Activated naive CD4-positive, alpha-beta T cell treated with anti-CD3 and anti-CD28 coated beads, Interleukin-2, amount 50 U/mL, for 72 hours (primary cell): Measurements from ENCODE around the gene ABTB2. TPM values are rescaled to one million over a fixed set of nuclear protein-coding genes. Genes with fewer than 3 reads are reported as not detected.

Source experiments
- ATAC-seq, 2 donors: fragments of 150-1000 bp; cut with Tn5 transposase; 2 replicates each; pipeline ENCODE4 v1.10.0; 2021; ENCODE audit warnings: mild to moderate bottlenecking in 2 of 2, moderate library complexity in 2 of 2
- DNase-seq, 2 donors: peaks; one replicate each; pipeline ENCODE4 v3.0.0; 2021 to 2022; ENCODE audit warnings: low spot score in 2 of 2
- H3K27ac Mint-ChIP-seq, 2 donors: one replicate each; pipeline ENCODE4 v1.8.0; 2022; ENCODE audit warnings: mild to moderate bottlenecking in 2 of 2, mixed read lengths in 2 of 2
- H3K36me3 Mint-ChIP-seq, 2 donors: one replicate each; pipeline ENCODE4 v1.8.0; 2022; ENCODE audit warnings: mixed read lengths in 2 of 2
- H3K9me3 Mint-ChIP-seq, 2 donors: one replicate each; pipeline ENCODE4 v1.8.0; 2022; ENCODE audit warnings: mixed read lengths in 2 of 2
- total RNA-seq, 2 donors: library from RNA; stranded (reverse); gene quantifications; one replicate each; pipeline ENCODE4 v1.2.3, GENCODE V29; 2022

ABTB2 gene
- total RNA-seq, 2 donors from 2014 or later = 0.16 to 0.27 TPM

GRCh38 chr11:34161361-34161760 is 196.4 kb downstream of the ABTB2 start:
- Mint-ChIP-seq H3K9me3 (no peaks in the 10 kb centered on the region), H3K27ac (no peak overlapping the region), H3K36me3 (no peaks in the 10 kb centered on the region)
- no peak for DNase-seq
- peak in 1 of 2 donors; percentile 14 for ATAC-seq

DNA sequence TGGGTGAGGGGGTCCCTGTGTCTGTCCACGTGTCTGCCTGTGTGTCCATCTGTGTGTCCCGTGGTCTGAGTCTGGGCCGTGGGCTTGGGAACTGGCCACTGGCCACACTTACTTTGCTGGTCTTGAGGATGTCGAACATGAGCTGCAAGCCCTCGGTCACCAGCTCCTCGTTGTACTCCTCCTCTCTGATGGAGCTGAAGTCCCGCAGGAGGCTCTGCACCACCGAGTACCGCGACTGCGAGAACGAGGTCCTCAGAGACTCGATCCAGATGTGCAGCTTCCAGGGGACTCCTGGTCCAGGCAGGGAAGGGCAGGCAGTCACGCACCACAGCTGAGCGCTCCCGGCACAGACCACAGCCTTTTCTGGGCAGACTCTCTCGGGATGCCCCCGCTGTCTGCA is 197.0 kb downstream of the ABTB2 start:
- Mint-ChIP-seq H3K9me3 (no peaks in the 10 kb centered on the region), H3K27ac (no peak overlapping the region), H3K36me3 (no peaks in the 10 kb centered on the region)
- ATAC-seq (no peak), DNase-seq (no peak)

DNA sequence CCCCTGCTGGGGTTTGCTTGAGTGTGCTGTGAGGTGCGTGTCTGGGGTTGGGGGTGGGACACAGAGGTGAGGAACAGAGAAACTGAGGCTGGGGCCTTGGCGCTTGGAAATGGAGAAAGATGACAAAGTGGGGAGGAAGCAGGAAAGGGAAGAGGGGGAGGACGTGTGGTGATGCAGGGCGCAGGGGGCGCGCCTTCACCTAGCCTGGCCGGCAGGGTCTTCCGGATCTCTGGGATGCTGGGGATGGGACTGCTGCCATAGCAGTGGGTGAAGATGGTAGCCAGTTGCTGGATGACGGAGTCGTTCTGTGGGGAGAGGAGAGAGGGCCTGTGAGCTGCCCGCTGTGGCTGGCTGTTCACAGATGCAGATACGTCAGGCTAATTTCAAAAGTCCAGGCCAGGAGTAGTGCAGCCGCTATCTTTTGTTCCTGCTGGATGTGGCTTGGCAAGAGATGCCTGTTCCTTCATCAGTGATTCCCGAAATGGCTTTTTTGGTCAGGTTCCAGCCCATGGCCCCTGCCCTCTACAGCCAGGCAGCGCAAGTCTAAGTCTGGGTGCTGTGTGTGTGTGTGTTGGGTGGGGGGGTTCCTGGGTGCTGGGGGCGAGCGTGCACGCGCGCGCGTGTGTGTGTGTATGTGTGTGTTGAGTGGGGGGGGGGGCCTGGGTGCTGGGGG is 197.6 kb downstream of the ABTB2 start:
- peak overlapping the region in 1 of 2 donors; percentile 24 for H3K27ac Mint-ChIP-seq

DNA sequence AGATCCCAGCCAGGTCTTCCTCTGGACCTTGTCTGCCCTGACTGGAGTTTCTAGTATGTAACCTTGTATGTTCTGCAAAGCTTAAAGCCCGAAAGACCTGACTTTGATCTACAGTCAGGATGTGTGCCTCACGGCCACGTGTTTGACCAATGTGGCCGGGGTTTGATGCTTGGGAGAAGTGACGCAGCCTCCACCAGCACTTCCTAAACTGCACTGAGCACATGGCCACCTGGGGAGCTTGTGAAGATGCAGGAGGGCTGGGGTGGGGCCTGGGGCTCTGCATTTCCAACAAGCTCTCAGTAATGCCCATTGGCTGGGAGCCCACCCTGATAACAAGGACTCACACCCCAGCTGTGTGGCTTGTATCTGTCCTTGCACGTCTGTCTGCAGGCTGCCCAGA is 199.1 kb downstream of the ABTB2 start:
- Mint-ChIP-seq H3K27ac (no peak overlapping the region), H3K36me3 (no peaks in the 10 kb centered on the region), H3K9me3 (no peaks in the 10 kb centered on the region)
- no peak for DNase-seq
- peak; percentile 26 to 42 for ATAC-seq

More for the DNA sequence above, 197.6 kb downstream of the ABTB2 start:
- DNase-seq (no peak), ATAC-seq (no peak)
- H3K36me3 Mint-ChIP-seq = no peaks in the 10 kb centered on the region
- no peaks in the 10 kb centered on the region for H3K9me3 Mint-ChIP-seq

GRCh38 chr11:34157163-34157562 is 200.6 kb downstream of the ABTB2 start:
- DNase-seq (no peak), ATAC-seq (no peak)
- Mint-ChIP-seq H3K9me3 (no peaks in the 10 kb centered on the region), H3K36me3 (no peaks in the 10 kb centered on the region), H3K27ac (no peak overlapping the region)

DNA sequence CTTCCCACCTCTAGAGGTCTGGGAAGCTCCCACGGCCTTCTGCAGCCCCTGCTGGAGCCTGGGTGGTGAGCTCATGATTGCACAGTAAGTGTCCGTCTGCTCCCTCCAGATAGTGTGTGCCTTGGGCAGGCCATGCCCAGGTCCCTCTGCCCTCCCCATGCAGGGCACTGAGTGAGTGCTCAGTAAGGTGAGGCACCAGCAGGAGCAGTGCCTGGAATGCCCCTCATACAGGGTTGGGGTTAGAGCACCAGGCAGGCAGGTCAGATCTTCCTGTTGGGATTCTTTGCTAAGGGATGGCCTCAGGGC is 202.1 kb downstream of the ABTB2 start:
- no peak for DNase-seq
- H3K27ac Mint-ChIP-seq = no peak overlapping the region
- no peaks in the 10 kb centered on the region for H3K9me3 Mint-ChIP-seq
- no peak for ATAC-seq
- H3K36me3 Mint-ChIP-seq = no peaks in the 10 kb centered on the region

DNA sequence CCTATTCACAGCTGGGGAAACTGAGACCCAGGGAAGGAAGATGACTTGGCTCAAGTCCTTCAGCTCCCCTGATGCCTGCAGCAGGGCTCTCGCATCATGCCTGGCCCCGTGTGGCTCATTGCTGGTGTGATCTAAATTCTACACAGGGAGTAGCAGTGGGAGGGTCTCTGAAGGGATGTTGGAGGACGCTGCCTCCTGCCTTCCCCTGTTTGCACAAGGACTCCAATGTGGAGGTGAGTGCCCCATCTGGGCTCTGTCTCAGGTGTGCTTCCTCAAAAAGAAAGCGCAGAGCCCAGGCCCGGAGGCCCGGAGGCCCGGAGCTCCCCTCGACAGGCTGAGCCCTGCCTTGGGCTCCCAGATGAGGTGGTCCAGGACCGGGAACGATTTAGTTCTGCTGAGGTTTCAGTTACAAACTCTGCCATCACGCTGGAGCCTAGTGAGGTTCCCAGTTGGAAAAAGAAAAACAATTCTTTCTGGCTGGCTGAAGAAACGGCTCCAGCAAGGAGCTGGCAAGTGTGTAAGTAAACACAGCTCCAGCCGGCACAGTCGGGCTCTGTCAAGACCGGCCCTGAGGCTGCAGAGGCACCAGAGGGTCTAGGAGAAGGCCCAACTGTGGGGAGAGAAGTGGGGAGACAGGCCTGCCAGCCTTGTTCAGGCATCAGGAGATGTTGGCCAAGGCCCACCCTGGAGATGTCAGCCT is 202.6 kb downstream of the ABTB2 start:
- ATAC-seq (no peak), DNase-seq (no peak)
- no peaks in the 10 kb centered on the region for H3K36me3 Mint-ChIP-seq
- H3K27ac Mint-ChIP-seq = no peak overlapping the region
- no peaks in the 10 kb centered on the region for H3K9me3 Mint-ChIP-seq

DNA sequence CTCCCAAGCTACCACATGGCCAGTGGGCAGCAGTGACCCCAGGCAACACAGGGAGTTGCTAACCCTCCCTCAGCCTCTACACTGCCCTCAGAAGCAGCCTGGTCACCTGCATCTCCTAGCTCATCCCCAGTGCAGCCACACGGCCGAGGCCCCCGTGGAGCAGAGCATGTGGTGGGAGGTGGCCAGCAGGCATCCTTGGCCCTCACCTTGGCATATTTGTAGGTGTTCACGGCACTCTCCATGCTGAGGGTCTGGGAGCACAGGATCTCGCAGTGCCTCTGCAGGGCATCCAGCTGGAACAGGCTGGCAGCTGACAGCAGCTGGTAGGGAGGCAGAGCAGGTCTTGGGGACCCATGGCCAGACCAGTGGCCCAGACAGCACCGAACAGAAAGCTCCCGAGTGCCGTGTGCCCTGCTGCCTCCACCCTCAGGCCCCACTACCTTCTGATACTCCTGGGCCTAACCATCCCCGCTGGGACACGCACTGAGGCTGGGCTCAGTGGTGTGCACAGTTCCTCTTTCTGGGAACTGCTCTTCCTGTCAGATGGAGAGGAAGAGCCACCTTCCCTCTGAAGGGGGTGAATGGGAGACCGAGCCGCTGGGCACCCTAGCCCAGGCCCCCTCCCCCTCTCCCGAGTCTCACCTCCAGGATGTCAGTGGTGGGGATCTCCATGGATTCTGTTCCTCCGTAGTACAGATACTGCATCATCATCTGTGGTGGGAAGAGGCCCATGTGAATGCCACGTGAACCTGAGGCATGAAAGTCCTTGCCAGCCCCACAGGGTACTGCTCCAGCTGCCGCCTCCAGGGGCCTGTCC is 203.5 kb downstream of the ABTB2 start:
- ATAC-seq = no peak

GRCh38 chr11:34151916-34152845 is 205.6 kb downstream of the ABTB2 start:
- ATAC-seq (no peak), DNase-seq (no peak)
- H3K27ac Mint-ChIP-seq = peak overlapping the region in 1 of 2 donors; percentile 66
- no peaks in the 10 kb centered on the region for H3K36me3 Mint-ChIP-seq
- H3K9me3 Mint-ChIP-seq = no peaks in the 10 kb centered on the region

More for the DNA sequence above, 203.5 kb downstream of the ABTB2 start:
- H3K9me3 Mint-ChIP-seq = no peaks in the 10 kb centered on the region
- H3K36me3 Mint-ChIP-seq = no peaks in the 10 kb centered on the region
- peak overlapping the region in 1 of 2 donors; percentile 2 for H3K27ac Mint-ChIP-seq
- no peak for DNase-seq

GRCh38 chr11:34151166-34151565 is 206.6 kb downstream of the ABTB2 start:
- Mint-ChIP-seq H3K36me3 (peaks cover 4 to 5% of the 10 kb centered on the region in 2 donors), H3K27ac (no peak overlapping the region), H3K9me3 (no peaks in the 10 kb centered on the region)
- no peak for ATAC-seq
- no peak for DNase-seq

- DNase-seq (no peak), ATAC-seq (no peak)
- Mint-ChIP-seq H3K36me3 (peaks cover 5 to 8% of the 10 kb centered on the region in 2 donors), H3K9me3 (no peaks in the 10 kb centered on the region), H3K27ac (no peak overlapping the region)
These were observed 207.2 kb downstream of the ABTB2 start for GRCh38 chr11:34150494-34151151.

- ATAC-seq (peak; percentile 36 to 38), DNase-seq (no peak)
- Mint-ChIP-seq H3K9me3 (no peaks in the 10 kb centered on the region), H3K36me3 (peaks cover 5 to 13% of the 10 kb centered on the region in 2 donors), H3K27ac (no peak overlapping the region)
These were observed 208.0 kb downstream of the ABTB2 start for GRCh38 chr11:34149786-34150185.

GRCh38 chr11:34149274-34149673 is 208.5 kb downstream of the ABTB2 start:
- DNase-seq (no peak), ATAC-seq (no peak)
- Mint-ChIP-seq H3K36me3 (peaks cover 5 to 13% of the 10 kb centered on the region in 2 donors), H3K27ac (no peak overlapping the region), H3K9me3 (no peaks in the 10 kb centered on the region)

DNA sequence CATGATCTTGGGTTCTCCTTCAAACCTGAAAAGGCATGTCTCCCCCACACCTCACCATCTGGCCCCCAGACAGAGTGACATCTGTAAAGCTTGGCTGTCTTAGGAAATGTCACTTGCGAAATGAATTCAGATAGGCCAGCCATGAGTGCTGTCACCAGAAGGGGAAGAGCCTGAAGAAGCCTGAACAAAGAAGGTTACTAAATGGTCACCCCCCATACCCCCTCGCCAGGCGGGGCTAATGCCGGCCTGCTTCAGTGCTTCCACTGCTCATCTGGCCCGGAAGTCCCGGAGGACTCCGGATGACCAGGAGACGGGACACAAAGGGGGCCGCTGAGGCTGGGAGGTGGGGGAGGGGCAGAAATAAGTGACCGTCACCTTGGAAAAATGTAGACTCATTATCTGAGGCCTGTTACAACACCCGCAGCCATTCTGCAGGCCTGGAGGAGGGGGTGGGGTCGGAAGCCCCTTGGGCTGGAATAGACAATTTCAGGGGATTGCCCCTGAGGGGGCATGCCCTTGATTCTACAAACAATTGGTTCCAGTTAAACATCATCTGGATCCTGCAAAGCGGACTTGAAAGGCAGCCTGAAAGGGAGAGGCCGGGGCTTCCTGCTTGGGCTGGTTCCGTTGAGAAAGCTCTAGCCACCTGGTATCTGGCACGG is 209.2 kb downstream of the ABTB2 start:
- ATAC-seq = no peak
- Mint-ChIP-seq H3K36me3 (peaks cover 5 to 13% of the 10 kb centered on the region in 2 donors), H3K27ac (no peak overlapping the region), H3K9me3 (no peaks in the 10 kb centered on the region)
- no peak for DNase-seq

GRCh38 chr11:34147581-34147980 is 210.2 kb downstream of the ABTB2 start:
- no peaks in the 10 kb centered on the region for H3K9me3 Mint-ChIP-seq
- peaks cover 5 to 13% of the 10 kb centered on the region in 2 donors for H3K36me3 Mint-ChIP-seq
- DNase-seq (no peak), ATAC-seq (no peak)
- H3K27ac Mint-ChIP-seq = no peak overlapping the region
